Measurements from ENCODE around the gene PEX11G.

DNA sequence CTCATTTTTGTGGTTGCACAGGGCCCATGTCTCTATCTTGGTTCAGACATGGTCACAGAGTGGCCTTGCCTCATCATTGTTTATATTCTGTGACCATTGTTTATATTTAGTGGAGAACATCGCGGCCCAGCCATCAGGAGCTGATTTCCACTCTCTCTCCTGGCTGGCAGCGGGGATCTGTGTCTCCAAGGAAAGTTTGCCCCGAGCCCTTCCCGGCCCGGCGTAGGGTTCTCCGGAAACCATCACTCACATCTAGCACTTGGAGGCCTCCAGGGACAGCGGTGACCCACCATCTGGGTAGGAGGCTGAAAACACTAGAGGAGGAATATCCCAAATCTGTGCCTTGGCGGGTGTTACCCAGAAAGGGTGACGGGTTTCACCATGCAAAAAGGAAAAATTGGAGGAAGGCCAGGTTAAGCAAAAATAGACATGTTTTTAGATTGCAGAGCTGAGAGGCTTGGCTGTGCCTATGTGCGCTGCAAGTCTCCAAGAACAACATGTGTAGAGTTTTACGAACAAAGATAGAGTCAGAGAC, 26.3 kb upstream of the PEX11G start:
- TF ChIP-seq RAD21 (IDR thresholded peaks at IDR 0.05; ENCODE audit: insufficient read depth, low read depth, low read length) = no peak
- TF ChIP-seq ETV6 (conservative IDR thresholded peaks at IDR 0.05 in 1 of 2, IDR thresholded peaks at IDR 0.05 in 1 of 2; ENCODE audit: borderline replicate concordance in 1 of 2, low read depth in 1 of 2) = no peak
- TF ChIP-seq, protein P1, sequence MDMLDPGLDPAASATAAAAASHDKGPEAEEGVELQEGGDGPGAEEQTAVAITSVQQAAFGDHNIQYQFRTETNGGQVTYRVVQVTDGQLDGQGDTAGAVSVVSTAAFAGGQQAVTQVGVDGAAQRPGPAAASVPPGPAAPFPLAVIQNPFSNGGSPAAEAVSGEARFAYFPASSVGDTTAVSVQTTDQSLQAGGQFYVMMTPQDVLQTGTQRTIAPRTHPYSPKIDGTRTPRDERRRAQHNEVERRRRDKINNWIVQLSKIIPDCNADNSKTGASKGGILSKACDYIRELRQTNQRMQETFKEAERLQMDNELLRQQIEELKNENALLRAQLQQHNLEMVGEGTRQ (IDR thresholded peaks at IDR 0.05; ENCODE audit: borderline replicate concordance, low read depth, low read length) = no peak
- no peak for TF ChIP-seq EGR1 (IDR thresholded peaks at IDR 0.05; ENCODE audit: borderline replicate concordance in 1 of 2, low read depth in 2 of 2, low read length in 2 of 2)
- no peak for TF ChIP-seq POLR2A (IDR thresholded peaks at IDR 0.05; ENCODE audit: low read depth, low read length)
- TF ChIP-seq MAX (IDR thresholded peaks at IDR 0.05; ENCODE audit: low read depth, low read length) = no peak
- TF ChIP-seq GABPA (IDR thresholded peaks at IDR 0.05; ENCODE audit: low read depth) = no peak
- TF ChIP-seq, protein P2, sequence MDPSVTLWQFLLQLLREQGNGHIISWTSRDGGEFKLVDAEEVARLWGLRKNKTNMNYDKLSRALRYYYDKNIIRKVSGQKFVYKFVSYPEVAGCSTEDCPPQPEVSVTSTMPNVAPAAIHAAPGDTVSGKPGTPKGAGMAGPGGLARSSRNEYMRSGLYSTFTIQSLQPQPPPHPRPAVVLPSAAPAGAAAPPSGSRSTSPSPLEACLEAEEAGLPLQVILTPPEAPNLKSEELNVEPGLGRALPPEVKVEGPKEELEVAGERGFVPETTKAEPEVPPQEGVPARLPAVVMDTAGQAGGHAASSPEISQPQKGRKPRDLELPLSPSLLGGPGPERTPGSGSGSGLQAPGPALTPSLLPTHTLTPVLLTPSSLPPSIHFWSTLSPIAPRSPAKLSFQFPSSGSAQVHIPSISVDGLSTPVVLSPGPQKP (IDR thresholded peaks at IDR 0.05; ENCODE audit: low read depth, low read length) = no peak
- TF ChIP-seq NRF1 (conservative IDR thresholded peaks at IDR 0.05; ENCODE audit: low read depth, low read length) = no peak

Measured in GM12878 (cell line).